Measurements from ENCODE around the gene RAB6A.

GRCh38 chr11:73726825-73727224 lies 34.0 kb downstream of the RAB6A start:
- TF ChIP-seq EZH2 (IDR thresholded peaks at IDR 0.05; ENCODE audit: borderline replicate concordance, low read depth, low read length, poor library complexity, severe bottlenecking) = no peak
- no peak for TF ChIP-seq CTCF (conservative IDR thresholded peaks at IDR 0.05; ENCODE audit: low read depth, low read length)

Measured in A673 (cell line).